Neural crest cell (in vitro differentiated cells): Measurements from ENCODE around the gene FAM72A. TPM values are rescaled to one million over a fixed set of nuclear protein-coding genes. Genes with fewer than 3 reads are reported as not detected.
"Not testable (repeated sequence)": the region's sequence is repeated elsewhere in the genome, so short reads cannot be mapped to it uniquely, and the experiment has no call there.

Experiments
- DNase-seq: peaks from one replicate; pipeline ENCODE4 v3.0.0; 2021; ENCODE audit warnings: low read depth, mixed read lengths, low spot score
- H3K27ac Mint-ChIP-seq: one replicate; pipeline ENCODE4 v1.8.0; 2021; ENCODE audit warnings: mild to moderate bottlenecking, mixed read lengths; ENCODE audit not compliant: unreplicated experiment
- H3K27me3 Mint-ChIP-seq: 2 replicates; pipeline ENCODE4 v1.8.0; 2021; ENCODE audit warnings: low read depth, mild to moderate bottlenecking, mixed read lengths
- H3K36me3 Mint-ChIP-seq: 2 replicates; pipeline ENCODE4 v1.8.0; 2021; ENCODE audit warnings: low read depth, mild to moderate bottlenecking, mixed read lengths
- H3K4me1 Mint-ChIP-seq: 2 replicates; pipeline ENCODE4 v1.8.0; 2021; ENCODE audit warnings: mixed read lengths
- H3K4me3 Mint-ChIP-seq: one replicate; pipeline ENCODE4 v1.8.0; 2021; ENCODE audit warnings: mild to moderate bottlenecking, mixed read lengths
- H3K9me3 Mint-ChIP-seq: 2 replicates; pipeline ENCODE4 v1.8.0; 2021; ENCODE audit warnings: mixed read lengths
- total RNA-seq: library from RNA; stranded (reverse); gene quantifications from 2 replicates; pipeline ENCODE4 v1.2.1, GENCODE V29; 2021

The FAM72A gene
- total RNA-seq, 1 donor from 2014 or later = 11.2 TPM

DNA sequence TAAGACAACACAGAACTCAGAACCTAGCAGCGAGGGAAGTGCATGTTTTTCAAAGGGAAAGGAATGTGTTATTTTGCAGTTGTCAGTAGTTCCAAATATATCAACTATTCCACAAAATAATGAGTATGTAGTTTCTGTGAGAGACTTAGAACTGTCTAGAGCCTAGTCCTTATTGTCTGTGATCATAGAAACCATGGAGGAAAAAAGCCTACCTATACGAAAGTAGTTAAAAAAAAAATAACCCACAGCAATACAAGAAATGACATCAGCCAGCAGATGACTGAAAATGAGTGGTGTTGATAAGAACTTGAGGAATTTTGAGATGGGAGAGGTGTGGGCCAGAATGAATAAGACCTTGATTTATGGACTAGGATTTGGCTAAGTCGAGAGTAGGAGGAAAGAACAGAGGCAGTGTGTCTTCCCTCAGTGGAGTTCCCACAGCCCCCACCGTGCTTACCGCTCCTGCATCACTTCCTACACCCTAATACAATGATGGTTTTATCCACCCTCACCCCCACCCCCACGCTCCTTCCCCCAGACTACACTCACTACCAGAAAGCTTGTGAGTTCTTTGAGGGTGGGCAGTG lies 21.6 kb upstream of the FAM72A start:
- not testable (repeated sequence) for H3K27me3 Mint-ChIP-seq, H3K9me3 Mint-ChIP-seq, DNase-seq, H3K36me3 Mint-ChIP-seq, H3K27ac Mint-ChIP-seq, H3K4me1 Mint-ChIP-seq, H3K4me3 Mint-ChIP-seq

DNA sequence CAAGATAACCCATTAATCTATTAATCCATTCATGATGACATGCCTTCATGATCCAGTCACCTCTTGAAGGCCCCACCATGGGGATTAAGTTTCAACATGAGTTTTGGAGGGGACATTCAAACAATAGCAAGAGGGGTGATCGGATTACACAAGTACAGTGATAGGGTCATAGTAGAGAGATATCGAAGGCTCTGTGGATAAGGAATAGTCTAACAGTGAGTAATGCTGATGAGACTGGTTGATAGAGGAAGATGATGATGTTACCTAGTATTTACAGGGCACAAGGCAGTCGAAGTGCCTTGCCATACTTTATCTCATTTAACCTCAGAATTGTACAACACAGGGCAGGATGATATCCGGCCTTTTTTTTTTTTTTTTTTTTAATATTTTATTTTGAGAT lies 18.9 kb upstream of the FAM72A start:
- not testable (repeated sequence) for H3K4me1 Mint-ChIP-seq, H3K9me3 Mint-ChIP-seq, H3K27me3 Mint-ChIP-seq

DNA sequence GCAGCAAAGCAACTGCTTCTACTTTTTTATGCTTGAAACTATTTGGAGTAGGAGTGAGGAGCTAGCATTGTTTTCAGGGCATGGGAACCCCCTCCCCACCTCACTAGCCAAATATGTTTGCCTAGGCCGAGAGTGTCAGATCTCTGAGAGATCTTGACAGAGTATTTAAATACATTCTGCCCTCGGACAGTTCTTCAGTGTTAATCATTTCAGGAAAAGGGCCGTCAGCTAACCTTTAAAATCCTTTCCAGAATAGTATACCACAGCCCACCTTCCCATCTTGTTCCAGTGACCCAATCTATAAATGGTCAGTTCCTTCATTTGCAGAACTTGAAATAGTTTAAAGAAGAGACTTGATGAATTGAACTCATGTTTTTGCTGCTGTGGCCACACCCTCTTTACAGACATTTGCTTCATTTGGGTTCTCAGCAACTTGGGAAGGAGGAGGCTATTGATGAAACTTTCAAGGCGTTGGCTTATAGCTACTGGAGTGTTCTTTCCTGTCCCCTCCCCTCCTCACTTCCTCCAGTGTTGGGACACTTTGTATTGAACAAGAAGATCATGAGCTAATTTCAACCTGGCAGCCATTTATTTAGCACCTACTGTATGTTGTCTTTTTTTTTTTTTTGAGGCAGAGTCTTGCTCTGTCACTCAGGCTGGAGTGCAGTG lies 17.8 kb upstream of the FAM72A start:
- not testable (repeated sequence) for H3K4me3 Mint-ChIP-seq, H3K36me3 Mint-ChIP-seq, H3K4me1 Mint-ChIP-seq, H3K27me3 Mint-ChIP-seq, DNase-seq, H3K9me3 Mint-ChIP-seq, H3K27ac Mint-ChIP-seq

More for the DNA sequence above, 18.9 kb upstream of the FAM72A start:
- not testable (repeated sequence) for DNase-seq, H3K27ac Mint-ChIP-seq, H3K4me3 Mint-ChIP-seq, H3K36me3 Mint-ChIP-seq

DNA sequence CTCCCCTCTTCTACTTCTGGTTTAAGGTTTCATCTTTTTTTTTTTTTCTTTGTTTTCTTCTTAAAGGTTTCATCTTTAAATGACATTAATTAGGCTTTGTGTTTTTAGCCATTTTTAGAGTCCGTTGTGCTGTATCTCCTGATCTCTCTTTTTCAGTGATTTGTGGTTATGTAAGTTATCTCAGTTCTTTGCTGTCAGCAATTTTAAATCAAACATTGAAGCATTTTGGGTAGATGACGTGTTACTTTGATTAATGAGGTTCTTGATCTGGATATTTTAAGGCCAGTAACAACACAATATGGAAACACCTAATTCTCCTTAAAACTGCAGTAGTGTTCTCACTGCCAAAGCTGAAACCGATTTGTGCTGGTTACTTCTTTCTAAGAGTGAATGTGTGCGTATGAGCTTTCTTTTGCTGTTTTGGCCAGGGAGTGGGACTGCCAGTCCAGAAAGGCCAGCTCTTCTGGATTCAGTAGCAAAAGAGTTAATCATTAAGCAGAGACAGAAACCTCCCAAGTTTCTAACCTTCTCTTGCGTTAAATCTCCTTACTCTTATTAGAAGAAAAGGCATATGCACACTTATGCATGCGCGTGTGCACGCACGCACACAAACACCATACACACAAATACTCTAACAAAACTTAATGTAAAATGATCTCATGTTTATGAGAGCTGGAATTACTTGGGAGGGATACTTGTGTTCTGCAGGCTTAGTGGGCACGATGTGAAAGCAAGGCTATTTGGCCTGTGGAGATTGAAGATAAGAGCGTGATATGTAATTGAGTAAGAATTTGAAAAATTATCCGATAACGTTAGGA lies 17.1 kb upstream of the FAM72A start:
- not testable (repeated sequence) for H3K27me3 Mint-ChIP-seq, H3K9me3 Mint-ChIP-seq, H3K4me3 Mint-ChIP-seq, DNase-seq, H3K36me3 Mint-ChIP-seq, H3K27ac Mint-ChIP-seq, H3K4me1 Mint-ChIP-seq

DNA sequence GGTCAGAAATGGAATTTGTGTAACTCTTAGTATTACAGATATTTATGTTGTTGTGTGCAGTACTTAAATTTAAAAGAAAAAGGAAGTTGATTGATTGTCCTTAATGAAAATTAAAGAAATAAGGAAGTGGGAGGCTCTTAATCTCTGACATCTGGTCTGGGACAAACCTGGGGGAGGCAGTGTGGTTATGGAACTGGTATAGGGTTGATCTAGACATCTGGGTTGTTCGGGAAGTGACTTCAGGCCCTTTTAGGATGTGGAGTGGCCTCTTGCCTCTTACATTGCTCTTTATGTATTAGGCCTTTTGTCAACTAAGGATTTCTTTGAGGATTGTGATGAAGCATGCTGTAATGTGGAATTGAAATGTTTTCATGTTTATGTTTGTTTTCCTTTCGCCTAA lies 16.1 kb upstream of the FAM72A start:
- not testable (repeated sequence) for H3K27me3 Mint-ChIP-seq, H3K27ac Mint-ChIP-seq, H3K36me3 Mint-ChIP-seq, H3K4me3 Mint-ChIP-seq, H3K9me3 Mint-ChIP-seq, H3K4me1 Mint-ChIP-seq, DNase-seq

DNA sequence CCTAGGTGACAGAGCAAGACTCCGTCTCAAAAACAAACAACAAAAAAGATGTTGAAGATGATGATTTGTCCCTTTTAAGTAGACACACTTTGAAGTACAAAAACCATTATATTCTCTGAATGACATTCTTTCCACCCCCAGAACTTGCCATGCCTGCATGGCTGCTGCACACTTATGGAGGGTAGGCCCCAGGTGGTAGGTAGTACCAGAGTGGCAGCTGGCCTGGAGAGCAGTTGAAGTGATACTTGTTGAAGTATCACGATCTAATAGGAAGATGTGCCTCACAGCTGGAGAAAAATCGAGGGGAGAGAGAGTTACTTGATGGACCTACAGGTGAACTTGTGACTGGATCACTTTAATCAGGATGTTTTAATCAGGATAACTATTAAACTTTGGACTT lies 15.6 kb upstream of the FAM72A start:
- H3K4me3 Mint-ChIP-seq, H3K9me3 Mint-ChIP-seq, H3K36me3 Mint-ChIP-seq, H3K27me3 Mint-ChIP-seq, DNase-seq, H3K4me1 Mint-ChIP-seq, H3K27ac Mint-ChIP-seq: not testable (repeated sequence)

DNA sequence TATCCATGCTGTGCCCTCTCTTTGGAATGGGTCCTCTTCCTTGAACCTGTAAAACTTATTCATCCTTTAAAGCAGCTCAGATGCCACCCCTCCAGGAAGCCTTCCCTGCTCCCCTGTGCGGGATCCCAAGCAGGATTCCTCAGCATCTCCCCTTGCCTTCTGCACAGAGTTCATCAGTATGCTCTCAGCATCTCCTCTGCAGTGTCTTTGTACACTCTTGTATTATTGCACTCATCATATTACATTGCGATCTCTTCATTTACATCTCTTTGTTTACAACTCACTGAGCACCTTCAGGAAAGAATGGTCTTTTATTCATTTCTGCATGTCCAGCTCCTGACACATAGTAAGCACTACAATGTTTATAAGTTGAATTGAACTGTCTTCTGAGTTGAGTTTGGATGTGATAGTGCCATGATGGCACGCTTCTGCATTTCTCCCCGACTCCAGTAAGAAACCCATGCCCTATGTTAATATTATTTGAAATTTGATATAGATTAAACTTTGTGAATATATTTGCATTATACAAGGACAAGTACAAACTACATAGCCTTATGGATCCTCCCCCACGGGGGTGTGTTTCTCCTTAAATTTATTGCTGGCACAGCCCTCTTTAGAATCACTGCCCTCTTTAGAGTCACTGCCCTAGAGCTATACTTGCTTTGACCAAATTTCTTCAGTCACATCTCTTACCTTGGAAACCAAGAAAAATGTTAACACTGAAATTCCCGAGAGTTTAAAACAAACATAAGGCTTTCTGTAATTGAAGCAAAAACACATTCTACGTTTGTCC lies 13.2 kb upstream of the FAM72A start:
- not testable (repeated sequence) for H3K27ac Mint-ChIP-seq, DNase-seq, H3K9me3 Mint-ChIP-seq, H3K27me3 Mint-ChIP-seq, H3K4me1 Mint-ChIP-seq, H3K4me3 Mint-ChIP-seq, H3K36me3 Mint-ChIP-seq

DNA sequence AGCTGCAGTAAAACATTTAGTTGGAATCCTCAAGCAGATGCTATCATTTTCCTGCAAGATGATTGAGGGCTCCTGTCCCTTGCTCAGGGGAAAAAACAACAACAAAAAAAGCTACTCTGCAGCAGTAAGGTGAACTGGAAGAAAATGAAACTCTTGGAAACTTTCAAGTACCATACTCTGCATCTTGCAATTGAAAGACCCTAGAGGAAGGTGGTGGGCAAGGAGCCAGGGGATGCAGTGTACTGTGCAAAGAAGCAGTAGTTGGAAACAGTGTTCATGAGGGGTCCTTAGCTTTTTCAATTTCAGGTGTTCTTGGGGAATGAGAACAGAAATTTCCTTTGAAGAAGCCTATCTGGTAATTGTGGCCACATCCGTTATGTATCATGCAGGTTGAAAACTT lies 8.2 kb upstream of the FAM72A start:
- not testable (repeated sequence) for H3K4me3 Mint-ChIP-seq, H3K36me3 Mint-ChIP-seq, H3K4me1 Mint-ChIP-seq, H3K27me3 Mint-ChIP-seq, H3K27ac Mint-ChIP-seq, H3K9me3 Mint-ChIP-seq, DNase-seq

DNA sequence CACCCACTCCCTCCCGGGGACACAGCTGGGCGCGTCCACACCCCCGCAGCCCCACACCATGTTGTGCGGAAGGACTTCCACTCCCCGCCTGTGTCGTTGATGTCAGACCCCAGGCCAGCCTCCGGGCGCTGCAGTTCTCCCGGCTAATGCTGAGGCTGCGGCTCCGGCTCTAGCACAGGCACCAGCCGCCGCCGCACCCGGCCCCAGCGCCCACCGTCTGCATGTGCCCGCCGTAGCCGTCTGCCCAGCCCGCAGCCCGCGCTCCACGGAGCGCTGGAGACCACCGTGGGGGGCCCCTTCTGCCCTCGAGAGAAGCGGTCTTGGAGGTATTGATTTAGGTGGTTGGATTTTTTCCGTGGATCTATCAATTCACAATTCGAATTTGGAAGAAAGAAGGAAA lies 2.9 kb upstream of the FAM72A start:
- DNase-seq = peak; percentile 1
- not testable (repeated sequence) for H3K27me3 Mint-ChIP-seq, H3K4me1 Mint-ChIP-seq, H3K36me3 Mint-ChIP-seq, H3K27ac Mint-ChIP-seq, H3K9me3 Mint-ChIP-seq, H3K4me3 Mint-ChIP-seq

DNA sequence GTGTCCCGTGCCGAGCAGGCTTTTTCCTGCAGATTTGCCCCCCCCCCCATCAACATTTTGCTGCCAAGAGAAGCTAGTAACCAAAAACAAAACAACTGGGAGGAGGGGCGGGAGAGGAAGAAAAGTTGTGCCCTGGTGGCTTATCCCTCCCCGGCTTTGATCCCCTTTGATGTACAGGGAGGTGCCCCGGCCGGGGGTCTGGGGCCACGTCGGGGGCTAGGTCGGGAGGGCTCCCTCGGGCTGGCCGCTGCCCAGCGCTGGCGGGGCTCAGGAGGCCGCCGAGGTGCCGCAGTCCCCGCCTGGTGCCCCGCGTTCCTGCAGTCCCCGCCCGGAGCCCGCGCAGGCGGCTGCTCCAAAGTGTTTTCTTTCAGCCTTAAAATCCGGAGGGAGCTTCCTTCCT lies 2.2 kb upstream of the FAM72A start:
- H3K27ac Mint-ChIP-seq, H3K36me3 Mint-ChIP-seq, H3K9me3 Mint-ChIP-seq, H3K27me3 Mint-ChIP-seq, H3K4me1 Mint-ChIP-seq: not testable (repeated sequence)
- peak; percentile 1 for DNase-seq
- H3K4me3 Mint-ChIP-seq = peak overlapping the region; percentile 94

DNA sequence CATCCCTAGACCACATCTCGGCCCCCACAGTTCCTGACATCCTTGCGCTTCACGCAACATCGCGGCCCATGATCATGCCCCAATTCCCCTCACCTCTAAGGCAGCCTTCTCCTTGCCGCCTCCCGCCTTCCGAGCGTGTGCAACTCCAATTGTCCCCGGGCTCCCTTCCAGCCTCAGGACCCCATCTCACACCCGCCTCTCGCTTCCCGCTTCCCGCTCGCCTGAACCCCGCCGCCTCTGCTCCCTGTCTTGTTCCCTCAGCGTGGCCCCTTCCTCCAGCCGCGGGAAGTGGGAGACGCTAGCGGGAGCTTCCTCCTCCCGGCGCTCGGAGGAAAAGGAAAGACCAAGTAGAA lies 1.5 kb upstream of the FAM72A start:
- H3K27me3 Mint-ChIP-seq, H3K36me3 Mint-ChIP-seq, DNase-seq, H3K4me3 Mint-ChIP-seq, H3K4me1 Mint-ChIP-seq, H3K27ac Mint-ChIP-seq, H3K9me3 Mint-ChIP-seq: not testable (repeated sequence)

DNA sequence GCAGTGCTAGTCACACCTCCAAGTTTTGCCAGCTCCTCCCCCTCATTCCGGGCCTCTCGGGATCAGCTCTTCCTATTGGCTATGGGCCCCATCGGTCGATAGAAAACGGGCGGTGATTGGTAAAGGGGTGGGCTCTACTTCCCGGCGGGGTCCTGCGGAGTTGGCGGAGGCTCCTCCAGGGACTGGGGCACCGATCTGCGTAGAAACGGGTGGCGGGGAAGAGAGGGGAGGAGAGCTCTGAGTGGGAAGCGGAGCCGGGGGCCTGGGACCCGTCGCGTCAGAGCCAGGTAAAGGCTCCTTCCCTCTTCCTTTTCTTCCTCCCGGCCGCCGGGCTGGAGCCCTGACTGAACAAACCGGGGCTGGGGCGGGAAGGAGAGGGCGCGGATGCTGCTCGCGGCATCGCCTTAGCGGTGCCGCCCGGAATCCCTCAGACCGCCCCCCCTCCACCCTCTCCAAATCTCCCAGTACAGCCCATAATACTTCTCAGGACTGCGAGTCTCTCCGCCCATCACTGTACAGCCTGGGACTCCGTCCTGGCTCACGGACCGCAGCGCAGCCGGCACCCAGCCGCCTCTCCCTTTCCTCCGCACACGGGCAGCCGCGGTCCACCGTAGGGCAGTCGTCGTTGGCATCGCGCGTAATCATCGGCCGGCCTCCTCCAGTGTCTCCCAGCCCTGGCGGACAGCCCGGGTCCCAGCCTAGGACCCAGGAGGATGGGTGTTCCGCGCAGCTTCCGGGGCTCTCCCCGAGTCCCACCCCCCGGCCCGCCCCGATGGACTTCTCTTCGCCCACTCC lies 922 bp upstream of the FAM72A start, which contains the start of gene SRGAP2:
SRGAP2 (plus strand) TSS at position 178 of the 795 bp plus-strand sequence. CDS start 2,430 bp downstream, outside the sequence.
- not testable (repeated sequence) for H3K27ac Mint-ChIP-seq, H3K4me1 Mint-ChIP-seq, H3K27me3 Mint-ChIP-seq, H3K9me3 Mint-ChIP-seq, H3K36me3 Mint-ChIP-seq
- H3K4me3 Mint-ChIP-seq = peak within 1 kb of the TSS; percentile 88
- peak; percentile 61 for DNase-seq
